ENCODE results near the gene MANBA.
"Not testable (repeated sequence)": the region's sequence is repeated elsewhere in the genome, so short reads cannot be mapped to it uniquely, and the experiment has no call there.

The MANBA gene

GRCh38 chr4:102761296-102761701 is 531 bp upstream of the MANBA start:
- peak; percentile 13 for DNase-seq

GRCh38 chr4:102759831-102760644 is 730 bp downstream of the MANBA start:
- no peak for DNase-seq

- no peak for DNase-seq
These were observed 2.3 kb downstream of the MANBA start for GRCh38 chr4:102758241-102759160.

GRCh38 chr4:102757681-102758080 is 3.1 kb downstream of the MANBA start:
- no peak for DNase-seq

- no peak for DNase-seq
These were observed 6.7 kb downstream of the MANBA start for GRCh38 chr4:102754044-102754443.

- no peak for DNase-seq
These were observed 8.8 kb downstream of the MANBA start for GRCh38 chr4:102751941-102752340.

GRCh38 chr4:102743352-102743751 is 17.4 kb downstream of the MANBA start:
- not testable (repeated sequence) for DNase-seq

GRCh38 chr4:102738802-102739201 is 22.0 kb downstream of the MANBA start:
- DNase-seq = not testable (repeated sequence)

GRCh38 chr4:102736636-102737549 is 23.9 kb downstream of the MANBA start:
- no peak for DNase-seq

GRCh38 chr4:102735582-102735981 is 25.2 kb downstream of the MANBA start:
- DNase-seq = no peak

- no peak for DNase-seq
These were observed 26.0 kb downstream of the MANBA start for GRCh38 chr4:102734591-102735385.

GRCh38 chr4:102734116-102734515 is 26.7 kb downstream of the MANBA start:
- no peak for DNase-seq

- no peak for DNase-seq
These were observed 27.7 kb downstream of the MANBA start for GRCh38 chr4:102733084-102733483.

- no peak for DNase-seq
These were observed 28.1 kb downstream of the MANBA start for GRCh38 chr4:102732678-102733077.

- DNase-seq = no peak
These were observed 29.7 kb downstream of the MANBA start for GRCh38 chr4:102730968-102731533.

- not testable (repeated sequence) for DNase-seq
These were observed 31.3 kb downstream of the MANBA start for GRCh38 chr4:102729486-102729885.

GRCh38 chr4:102726919-102727318 is 33.8 kb downstream of the MANBA start:
- DNase-seq = not testable (repeated sequence)

GRCh38 chr4:102726068-102726467 is 34.7 kb downstream of the MANBA start:
- DNase-seq = no peak

GRCh38 chr4:102725229-102725628 is 35.5 kb downstream of the MANBA start:
- no peak for DNase-seq

- no peak for DNase-seq
These were observed 37.3 kb downstream of the MANBA start for GRCh38 chr4:102723511-102723910.

- DNase-seq = no peak
These were observed 38.0 kb downstream of the MANBA start for GRCh38 chr4:102722740-102723139.

Data from stimulated activated CD4-positive, alpha-beta T cell treated with anti-CD3 and anti-CD28 coated beads, Interleukin-4, amount 100 ng/mL, for 1 hour (primary cell).